GM19452 (cell line): Measurements from ENCODE around the gene BAAT.

Experiments
- ATAC-seq: cut with Tn5 transposase; IDR thresholded peaks from one replicate; pipeline ENCODE4 v1.9.1; 2021; ENCODE audit not compliant: unreplicated experiment

The BAAT gene

DNA sequence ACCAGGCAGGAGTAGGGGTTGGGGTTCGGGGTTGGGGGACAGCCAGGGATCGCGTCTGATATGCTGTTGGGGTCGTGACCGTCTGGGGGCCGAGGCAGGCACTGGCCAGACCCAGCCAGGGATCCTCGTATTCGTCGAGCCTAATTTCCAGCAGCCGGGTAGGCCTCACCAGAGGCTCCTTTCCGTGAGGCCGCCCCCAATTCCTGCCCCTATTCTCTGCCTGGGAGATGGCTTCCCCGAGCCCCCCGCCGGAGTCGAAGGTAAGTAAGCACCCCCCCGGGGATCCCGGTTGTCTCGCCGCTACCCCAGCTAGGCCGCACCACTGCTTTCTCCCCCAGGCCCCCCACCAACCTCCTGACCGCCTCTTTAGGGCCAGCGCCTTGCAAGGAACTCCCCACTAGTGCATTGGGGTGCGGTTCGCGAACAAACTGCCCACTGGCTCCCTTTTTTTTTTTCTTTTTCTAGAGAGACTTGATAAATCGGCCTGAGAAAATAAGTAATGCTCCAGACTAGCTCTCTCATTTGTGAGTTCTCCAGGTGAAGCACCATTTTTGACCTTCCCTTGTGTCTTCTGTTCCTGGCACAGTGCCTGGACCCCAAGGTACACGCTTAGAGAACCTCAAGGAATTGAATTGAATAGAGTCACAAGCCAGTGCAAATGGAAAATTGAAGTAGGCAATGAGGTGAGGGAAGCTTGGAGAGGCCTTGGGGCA is 14.3 kb upstream of the BAAT start:
- peak; percentile 6 for ATAC-seq

DNA sequence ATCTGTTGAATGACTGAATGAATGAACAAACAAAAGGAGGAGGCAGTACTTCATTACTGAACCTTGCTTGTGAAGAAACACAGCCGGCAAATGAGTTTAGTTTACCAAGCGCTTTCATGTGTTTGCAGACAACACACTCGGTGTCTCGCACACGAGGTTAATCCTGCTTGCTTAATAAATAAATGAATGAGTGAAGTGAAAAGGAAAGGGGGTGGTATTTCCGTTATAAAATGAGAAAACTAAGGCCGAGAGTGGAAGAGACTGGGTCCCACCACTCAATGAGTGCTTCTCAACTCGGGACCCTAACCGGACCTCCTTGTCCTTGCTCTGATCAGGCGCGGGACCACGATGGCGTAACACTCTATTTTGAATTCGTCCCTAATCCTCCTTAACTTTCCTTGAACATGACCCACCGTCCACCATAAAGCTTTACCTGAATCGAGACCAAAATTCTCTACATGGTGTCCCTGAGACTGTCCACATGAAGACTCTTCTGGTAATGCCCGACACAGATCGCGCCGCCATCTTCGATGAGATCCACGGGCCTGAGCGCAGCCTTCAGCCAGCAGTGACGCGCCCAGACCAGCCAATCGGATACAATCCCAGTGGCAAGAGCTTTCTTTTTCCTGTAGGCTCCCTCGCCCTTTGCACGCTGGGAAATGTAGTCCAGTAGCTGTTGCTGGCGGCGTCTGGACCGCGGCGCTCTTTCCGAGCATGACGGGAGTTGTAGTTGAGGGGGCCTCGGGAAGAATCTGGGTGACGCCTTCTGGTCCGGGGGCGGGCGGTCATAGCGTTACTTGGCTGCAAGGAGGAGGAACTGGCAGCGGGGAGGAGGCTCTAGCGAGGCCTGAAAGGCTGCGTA is 13.5 kb upstream of the BAAT start, which contains the start of the genes MRPL50 and ZNF189:
MRPL50 (minus strand) TSS at position 551 of the 862 bp plus-strand sequence; CDS start at position 525, 26 bp downstream.
ZNF189 (plus strand) TSS at position 784 of the 862 bp plus-strand sequence. CDS start 306 bp downstream, outside the sequence.
- ATAC-seq: peak; percentile 98

DNA sequence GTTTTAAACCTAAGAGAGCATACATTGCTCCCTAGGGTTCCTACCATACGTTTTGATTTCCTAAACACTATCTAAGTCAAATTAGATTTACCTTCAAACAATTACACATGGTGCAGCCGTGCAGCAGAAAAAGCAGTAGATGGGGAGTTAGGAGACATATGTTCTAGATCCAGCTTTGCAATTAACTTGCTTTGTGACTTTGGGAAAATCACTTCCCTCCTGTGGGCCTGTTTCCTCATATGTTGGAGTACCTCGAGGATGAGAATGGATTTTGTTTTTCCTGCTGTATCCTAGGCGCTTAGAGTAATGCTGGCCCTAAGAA is 12.9 kb upstream of the BAAT start:
- no peak for ATAC-seq

DNA sequence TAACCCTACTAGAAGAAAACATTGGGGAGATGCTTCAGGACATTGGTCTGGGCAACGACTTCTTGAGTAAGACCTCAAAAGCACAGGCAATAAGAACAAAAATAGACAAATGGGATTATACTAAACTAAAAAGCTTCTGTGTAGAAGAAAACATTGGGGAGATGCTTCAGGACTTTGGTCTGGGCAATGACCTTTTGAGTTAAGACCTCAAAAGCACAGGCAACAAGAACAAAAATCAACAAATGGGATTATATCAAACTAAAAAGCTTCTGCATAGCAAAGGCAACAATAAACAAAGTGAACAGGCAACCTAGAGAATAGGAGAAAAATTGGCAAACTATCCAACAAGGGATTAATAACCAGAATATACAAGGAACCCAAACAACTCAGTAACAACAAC is 9.9 kb upstream of the BAAT start:
- ATAC-seq: no peak

DNA sequence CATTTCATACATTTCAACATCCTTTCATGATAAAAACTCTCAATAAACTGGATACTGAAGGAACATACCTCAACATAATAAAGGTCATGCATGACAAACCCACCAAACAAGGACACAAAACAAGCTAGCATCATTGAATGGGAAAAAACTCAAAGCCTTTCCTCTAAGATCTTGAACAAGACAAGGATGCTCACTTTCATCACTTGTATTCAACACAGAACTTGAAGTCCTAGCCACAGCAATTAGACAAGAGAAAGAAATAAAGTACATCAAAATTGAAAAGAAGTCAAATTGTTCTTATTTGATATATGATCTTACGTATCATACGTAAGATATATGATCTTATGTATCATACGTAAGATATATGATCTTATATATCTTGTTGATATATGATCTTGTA is 8.3 kb upstream of the BAAT start:
- ATAC-seq: no peak

DNA sequence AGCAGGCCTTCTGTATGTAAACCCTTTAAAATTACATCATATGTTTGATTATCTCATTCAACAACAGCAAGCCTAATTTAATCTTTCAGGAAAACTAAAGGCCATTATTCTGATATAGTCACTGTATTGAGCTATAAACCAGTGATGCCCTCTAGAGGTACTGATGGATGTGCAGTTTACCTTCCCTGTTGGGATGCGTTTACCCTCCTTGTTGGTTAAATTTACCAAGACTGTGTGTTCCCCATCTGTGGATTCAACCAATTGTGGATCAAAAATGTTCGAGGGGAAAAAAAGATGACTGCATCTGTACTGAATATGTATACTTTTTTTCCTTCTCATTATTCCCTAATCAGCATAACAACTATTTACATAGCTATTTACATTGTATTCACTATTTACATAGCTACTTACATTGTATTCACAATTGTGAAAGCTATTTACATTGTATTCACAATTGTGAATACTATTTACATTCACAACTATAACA is 3.7 kb upstream of the BAAT start:
- no peak for ATAC-seq

DNA sequence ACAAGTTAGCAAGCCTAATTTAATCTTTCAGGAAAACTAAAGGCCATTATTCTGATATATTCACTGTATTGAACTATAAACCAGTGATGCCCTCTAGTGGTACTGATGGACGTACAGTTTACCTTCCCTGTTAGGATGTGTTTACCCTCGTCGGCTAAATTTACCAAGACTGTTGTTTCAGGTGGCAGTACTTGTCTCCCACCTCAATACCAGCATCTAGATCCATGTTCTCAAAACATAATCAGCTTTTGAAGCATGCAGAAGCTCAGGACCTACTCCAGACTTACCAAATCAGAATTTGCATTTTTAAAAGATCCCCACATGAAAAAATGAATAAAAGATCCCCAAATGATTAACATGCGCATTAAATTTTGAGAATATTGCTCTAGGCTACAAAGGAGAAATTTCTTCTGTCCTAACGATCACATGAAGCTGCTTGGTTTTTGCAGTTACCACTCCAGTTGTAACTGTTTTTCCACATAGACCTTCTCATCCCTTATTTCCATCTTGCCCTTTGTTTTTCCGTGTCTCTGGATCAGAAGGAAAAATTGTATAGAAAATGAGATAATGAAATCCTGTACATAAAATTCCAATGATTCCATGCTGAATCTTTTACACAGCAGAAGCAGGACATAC is 3.2 kb upstream of the BAAT start:
- no peak for ATAC-seq

DNA sequence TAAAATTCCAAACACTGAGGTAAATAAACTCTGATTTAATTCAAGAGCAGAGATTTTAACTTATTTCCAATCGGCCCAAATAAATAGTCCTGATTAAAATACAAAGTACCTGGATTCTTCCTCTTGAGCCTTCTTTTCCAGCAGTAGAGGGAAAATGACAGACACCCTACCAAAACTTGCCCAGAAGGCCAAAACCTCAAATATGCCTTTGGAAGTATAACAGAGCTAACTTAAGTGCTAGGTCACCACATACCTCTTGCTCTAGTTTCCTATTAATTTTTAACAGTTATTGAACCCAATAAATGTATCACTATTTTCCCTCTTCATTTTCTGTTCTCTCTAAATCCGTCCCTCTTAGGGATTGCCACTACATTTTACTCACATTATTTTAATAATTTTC is 1.4 kb downstream of the BAAT start:
- ATAC-seq: no peak

DNA sequence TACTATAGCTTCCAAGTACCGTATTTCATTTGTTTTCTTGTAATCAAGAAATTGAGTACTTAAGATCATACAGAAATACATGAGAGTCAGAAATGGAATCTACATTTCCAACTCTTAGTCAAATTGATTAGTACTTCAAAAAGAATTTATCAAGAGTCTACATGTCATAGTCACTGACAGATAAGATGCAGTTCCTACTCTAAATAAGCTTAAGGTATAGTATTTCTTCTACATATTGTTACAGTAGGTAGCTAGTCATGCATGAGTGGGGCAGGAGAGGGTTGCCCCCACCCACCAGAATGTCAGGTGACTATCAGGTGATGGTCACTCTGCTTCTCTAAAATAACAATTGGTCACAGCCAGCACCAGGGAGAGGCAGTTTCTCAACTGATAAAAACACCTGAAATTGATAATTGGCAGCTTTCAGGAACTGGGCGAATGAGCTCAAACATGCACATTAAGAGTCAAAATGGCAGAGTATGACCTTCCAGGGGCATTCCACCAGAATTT is 2.9 kb downstream of the BAAT start:
- no peak for ATAC-seq

DNA sequence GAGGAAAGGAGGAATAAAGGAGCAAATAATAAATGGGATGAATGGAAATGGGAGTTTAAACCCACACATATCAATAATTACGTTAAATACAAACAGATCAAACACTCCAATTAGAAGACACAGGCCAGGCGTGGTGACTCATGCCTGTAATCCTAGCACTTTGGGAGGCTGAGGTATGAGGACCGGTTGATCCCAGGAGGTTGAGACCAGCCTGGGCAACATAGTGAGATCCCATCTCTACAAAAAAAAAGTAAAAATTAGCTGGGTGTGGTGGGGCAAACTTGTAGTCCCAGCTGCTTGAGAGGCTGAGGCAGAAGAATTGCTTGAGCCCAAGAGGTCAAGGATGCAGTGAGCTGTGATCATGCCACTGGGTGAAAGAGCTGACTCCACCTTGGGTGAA is 3.7 kb downstream of the BAAT start:
- ATAC-seq: no peak

DNA sequence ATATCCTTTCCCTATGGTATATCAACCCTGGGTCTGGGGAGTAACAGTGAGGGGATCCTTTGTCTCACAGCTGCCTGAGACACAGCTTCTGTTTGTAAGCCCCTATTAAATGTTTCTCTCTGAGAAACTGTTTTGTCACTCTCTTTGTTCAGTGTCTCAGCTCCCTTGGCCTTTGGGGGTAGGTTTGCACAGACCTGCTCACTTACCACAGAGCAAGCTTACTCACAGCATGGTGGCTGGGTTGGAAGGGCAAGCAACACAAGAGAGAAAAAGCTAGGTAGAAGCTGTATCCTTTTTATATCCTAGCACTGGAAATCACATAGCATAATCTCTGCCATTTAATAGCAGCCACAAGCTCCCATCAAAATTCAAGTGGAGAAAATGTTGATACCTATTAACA is 4.5 kb downstream of the BAAT start:
- ATAC-seq: no peak

DNA sequence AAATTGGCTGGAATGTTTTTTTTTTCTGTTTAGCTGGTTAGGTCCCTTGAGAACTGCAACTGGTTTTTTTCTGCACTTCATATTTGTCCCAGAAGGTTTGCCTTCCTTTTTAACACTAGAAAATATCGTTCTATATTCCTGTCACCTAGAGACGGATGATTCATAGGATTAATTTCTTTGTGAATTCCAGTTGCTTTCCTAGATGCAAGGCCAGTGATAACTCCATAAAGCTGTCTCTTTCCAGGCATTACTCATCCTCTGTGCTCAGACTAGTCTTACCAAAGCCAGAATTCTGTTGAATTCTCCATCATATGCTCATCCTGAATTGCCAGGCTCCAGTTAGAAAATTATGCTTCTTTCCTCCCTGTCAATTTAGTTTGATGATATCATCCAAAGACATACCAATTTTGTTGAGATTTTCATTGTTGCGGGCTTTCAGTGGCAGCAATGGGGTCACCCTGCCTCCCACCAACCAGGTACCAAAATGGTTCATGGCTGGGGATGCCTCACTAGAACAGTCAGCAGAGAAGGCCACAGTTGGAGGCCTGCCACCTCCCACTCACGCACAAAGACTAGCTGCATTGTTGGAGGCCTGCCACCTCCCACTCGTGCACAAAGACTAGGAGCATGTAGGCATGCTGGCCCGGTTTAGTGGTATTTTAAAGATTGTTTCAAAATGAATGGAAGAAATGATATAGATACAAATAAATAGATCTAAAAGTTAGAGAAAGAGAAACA is 8.5 kb downstream of the BAAT start:
- no peak for ATAC-seq

DNA sequence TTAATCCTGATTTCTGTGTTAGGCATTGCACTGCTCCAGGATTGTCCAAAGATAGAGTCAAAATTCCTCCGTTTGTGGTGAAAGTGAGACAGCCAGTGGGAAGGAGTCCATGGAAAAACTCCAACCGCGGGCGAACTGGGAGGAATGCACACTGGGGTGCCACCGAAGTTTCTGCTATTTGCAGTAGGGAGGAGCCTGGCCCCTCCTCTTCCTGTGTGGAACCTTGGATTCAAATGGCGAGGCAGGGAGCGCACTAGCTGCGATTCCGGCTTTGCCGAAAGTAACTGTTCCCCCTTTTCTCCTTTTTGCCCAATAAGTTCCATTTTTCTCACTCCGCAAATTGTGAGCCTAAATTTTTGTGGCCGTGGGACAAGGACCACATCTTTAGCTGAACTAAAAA is 9.3 kb downstream of the BAAT start:
- no peak for ATAC-seq

DNA sequence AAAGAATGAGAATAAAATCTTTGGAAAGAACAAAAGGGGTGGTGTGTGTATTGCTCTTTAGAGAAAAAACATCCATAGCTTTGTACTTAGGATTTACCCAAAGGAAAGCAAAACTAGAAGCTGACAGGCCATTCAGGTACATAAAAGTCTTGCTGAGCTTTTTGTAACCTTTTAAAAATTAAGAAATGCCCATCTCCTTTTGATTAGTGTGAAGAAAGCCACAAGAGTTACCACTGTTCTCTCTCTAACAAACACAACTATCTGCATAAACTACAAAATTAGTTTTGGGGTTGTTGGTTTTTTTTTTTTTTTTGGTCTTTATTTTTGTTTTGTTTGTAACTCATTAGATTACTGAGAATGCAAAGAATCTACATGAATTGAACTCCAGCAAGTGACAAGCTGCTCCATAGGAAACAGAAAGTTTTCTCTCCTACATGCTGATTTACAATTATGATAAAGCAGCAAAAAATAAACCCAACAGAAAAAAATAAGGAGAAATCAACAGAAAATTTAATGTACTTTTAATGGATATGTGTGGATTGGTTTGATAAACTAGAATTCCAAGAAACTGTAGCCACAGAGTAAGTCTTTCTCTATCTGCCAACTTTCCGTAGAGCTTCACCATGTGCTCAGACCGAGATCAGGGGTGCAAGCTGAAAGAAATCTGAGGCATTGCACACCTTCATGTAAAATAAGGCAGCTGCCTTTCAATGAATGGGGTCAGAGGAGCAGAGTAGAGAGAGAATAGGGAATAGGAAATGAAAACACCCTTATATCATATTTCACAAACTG is 12.3 kb downstream of the BAAT start:
- no peak for ATAC-seq

DNA sequence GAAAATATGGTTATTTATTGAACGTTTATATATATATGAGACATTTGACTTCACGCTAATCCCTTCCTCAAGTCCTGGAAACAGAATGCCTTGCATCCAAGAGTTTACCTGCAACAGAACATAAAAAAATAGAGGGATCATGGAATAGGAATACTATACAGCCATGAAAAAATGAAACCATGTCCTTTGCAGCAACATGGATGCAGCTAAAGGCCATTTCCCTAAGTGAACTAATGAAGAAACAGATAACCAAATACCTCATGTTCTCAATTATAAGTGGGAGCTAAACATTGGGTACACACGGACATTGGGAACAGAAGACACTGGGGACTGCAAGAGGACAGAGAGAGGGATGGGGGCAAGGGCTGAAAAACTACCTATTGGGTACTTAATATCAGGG is 13.0 kb downstream of the BAAT start:
- no peak for ATAC-seq

DNA sequence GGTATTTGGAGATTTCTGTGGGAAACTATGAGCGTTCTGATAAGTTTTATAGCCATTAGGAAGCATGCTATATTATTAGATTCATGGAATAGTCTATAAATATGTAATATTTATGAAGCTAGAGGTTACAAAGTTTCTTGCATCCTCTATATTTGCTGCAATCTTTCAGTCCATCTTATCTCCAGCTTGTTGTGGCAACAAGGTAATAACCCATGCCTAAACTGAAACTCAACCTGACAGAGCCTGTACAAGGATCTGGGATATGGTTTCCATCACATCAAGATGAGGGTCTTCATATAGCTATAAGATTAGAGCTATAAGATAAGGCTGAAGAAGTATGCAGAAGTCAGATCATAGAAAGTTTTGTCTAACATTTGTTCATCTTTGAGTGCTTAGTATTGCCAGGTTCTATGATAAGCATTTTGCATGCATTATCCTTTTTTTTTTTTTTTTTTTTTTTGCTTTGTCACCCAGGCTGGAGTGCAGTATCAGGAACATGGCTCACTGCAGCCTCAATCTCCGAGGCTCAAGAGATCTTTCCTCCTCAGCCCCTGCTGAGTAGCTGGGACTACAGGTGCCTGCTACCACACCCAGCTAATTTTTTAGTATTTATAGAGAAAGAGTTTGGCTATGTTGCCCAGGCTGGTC is 14.8 kb downstream of the BAAT start:
- ATAC-seq: no peak

DNA sequence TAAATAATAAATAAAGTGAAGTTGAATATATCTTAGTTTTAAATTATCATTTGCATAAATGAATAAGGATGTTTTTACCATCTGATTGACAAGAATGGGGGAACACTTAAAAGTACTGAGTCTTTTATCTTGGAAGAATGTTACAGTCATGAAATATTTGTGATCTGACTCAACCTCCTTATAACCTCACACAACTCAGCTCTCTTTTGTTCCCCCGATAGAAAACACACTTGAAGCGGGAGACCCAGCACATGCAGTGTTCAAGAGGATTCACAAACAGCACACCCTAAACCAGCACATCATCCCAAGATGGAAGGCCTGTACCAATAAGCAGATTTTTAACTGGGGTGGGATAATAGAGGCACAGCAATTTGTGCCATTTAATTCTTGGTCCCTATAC is 15.5 kb downstream of the BAAT start:
- no peak for ATAC-seq

DNA sequence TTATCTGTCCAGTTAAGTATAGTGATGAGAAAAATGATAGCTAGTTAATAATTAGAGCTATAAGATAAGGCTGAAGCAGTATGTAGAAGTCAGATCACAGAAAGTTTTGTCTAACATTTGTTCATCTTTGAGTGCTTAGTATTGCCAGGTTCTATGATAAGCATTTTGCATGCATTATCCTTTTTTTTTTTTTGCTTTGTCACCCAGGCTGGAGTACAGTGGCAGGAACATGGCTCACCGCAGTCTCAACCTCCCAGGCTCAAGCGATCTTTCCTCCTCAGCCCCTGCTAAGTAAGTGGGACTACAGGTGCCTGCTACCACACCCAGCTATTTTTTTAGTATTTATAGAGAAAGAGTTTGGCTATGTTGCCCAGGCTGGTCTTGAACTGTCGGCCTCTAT is 17.5 kb downstream of the BAAT start:
- no peak for ATAC-seq

DNA sequence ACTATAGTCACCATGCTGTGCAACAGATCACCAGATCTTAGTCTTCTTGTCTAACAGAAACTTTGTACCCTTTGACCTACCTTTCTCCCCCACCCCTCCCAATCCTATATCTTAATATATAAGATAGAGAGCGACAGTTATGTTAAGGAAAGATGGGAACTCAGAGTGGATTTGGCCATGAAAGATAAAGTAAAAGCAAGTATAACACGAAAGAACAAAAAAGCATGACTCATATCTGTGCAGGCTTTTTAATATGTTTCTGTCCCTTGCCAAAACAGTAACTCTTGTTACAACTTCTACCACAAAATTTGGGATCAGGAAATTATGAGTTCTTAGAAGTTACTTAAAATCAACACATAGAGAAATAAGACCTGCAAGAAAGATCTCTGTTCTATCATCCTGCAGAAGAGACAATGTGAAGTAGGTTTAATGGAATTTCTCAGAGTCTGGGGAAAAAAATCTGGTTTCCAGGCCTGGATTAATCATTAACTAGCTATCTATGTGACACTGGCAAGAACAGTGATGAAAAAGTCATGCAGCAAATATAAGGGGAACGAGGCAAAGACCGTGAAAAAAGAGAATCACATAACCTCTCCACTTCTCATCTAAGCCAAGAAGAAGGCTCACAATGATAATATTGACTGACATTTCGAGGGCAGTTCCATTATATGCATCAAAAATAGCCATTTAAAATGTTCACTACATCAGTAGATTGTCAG is 18.6 kb downstream of the BAAT start:
- ATAC-seq: no peak
